HTR-8/SVneo (cell line): ENCODE data around the gene SCYL1.

Experiments
- DNase-seq: peaks from one replicate; pipeline ENCODE4 v3.0.0; 2011; ENCODE audit warnings: low spot score, mixed read lengths; ENCODE audit not compliant: insufficient read length
- FAIRE-seq: peaks from 2 replicates; lab custom pipeline; 2011; peaks lifted over from hg19 to GRCh38; lab: Jason Lieb, UNC

Gene SCYL1

GRCh38 chr11:65549096-65549495 is 24.2 kb downstream of the SCYL1 start:
- FAIRE-seq (no peak), DNase-seq (no peak)

DNA sequence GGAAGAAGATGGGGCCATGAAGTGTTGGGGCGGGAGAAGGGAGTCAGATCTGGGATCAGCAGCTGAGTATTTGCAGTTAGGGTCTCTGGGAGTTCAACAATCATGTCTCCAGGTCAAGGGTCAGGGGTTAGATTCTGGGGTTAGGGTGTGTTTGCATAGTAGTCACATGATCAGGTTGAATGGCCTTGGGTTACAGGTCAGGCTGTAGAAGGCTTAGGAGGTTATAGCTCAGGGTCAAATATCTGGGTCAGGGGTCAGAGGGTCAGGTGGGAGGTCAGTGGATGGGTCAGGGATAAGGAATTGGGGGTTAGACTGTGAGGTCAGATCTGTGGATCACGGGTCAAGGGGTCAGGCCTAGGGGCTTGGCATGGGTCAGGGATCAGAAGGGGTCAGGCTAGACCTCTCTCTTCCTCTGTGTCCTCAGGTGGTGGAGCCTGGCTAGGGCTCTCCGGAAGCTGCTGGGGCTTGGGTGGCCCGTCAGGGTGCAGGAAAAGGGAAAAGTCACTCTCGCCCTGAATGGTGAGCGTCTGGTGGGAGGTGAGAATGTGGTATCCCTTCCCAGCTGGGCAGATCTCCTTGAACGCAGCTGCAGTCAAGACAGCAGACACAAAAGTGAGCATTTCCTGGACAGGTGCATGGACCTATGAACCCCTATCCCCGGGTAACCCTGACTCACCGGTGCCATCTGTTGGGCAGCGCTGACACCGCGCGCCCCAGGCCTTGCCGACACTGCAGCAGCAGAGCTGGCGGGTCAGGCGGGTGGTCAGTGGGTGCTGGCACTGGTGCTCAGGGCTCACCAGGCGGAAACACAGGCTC is 26.9 kb downstream of the SCYL1 start:
- FAIRE-seq (no peak), DNase-seq (no peak)

GRCh38 chr11:65552388-65552951 is 27.6 kb downstream of the SCYL1 start:
- FAIRE-seq (no peak), DNase-seq (no peak)

DNA sequence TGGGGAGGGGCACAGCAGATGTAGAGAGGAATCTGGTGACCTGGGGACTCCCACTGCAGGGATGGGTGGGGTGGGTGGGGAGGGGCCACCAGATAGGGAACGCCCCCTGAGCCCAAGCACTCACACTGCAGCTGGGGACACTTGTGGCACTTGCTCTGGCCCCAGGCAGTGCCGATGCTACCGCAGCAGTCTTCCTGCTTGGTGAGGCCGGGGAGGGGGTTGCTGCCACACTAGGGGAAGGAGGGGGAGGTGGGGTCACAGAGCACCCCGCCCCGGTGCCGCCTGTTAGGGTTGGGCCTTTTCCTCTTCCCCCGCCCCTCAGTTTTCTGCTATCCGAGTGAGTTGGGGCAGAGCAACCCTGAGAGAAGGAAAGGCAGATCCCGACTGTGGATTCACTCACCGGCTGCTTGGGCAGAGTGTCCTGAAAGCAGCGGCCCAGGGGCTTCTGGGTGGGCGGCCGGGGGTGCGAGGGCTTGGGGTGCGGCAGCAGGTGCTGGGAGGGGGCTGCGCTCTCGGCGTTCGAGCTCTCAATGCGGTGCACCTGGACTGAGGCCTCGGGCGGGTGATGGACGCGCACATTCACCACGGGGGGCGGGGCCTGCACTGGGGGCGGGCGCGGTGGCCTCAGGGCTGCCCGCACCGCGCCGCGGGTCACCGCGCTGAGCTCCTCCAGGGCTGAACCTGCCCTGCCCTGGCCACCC is 28.6 kb downstream of the SCYL1 start:
- DNase-seq (no peak), FAIRE-seq (no peak)

- DNase-seq (no peak), FAIRE-seq (no peak)
Observed at GRCh38 chr11:65554057-65554818, 29.4 kb downstream of the SCYL1 start.

DNA sequence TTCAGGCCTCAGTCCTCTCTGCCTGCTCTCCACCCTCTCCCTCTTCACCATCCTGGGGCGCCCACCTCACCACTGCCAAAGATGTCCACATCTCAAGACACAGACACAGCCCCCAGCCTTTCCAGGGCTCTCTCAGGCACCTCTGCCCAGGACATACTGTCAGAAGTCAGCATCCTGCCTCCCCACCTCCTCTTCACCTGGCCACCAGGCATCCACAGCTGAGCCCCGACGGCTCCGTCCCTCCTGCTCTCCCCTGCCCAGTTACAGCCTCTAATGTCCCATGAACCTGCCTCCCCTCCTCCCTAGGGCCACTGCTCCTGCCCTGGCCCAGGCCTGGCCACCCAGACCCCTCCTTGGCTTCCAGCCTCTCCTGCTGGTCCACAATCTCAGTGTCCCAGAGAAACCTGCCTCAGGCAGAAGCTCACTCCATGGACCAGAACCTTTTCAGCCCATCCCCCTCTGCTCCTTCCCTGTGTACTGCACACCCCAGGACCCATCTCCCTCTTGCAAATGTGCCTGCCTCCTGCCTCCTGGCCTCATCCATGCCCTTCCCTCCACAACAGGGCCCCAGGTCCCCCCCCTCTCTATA is 30.1 kb downstream of the SCYL1 start:
- FAIRE-seq: no peak
- no peak for DNase-seq

DNA sequence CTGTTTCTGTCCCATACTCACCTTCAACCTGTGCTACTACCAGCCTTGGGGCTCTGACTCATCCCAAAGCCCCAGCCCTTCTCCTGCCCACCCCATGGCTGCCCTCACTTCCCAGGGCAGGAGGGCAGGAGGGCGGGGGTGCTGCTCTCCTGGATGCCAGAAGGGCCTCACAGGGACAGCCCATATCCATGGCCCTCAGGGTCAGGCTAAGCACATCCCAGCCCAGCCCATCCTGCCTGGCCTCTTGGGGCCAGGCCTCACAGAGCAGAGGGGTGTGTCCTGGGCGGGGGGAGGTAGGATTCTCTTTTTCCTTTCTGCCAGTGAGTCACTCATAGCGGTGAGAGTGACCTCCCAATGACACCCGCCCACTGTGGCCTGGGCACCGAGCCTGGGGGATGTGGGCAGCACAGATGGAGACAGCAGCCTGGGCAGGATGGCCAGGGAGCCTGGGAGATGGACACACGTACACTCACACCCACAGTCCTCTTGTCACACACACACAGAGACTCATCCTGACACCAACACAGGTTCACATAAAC is 30.9 kb downstream of the SCYL1 start:
- peak; percentile 94 for DNase-seq
- peak; percentile 98 for FAIRE-seq

DNA sequence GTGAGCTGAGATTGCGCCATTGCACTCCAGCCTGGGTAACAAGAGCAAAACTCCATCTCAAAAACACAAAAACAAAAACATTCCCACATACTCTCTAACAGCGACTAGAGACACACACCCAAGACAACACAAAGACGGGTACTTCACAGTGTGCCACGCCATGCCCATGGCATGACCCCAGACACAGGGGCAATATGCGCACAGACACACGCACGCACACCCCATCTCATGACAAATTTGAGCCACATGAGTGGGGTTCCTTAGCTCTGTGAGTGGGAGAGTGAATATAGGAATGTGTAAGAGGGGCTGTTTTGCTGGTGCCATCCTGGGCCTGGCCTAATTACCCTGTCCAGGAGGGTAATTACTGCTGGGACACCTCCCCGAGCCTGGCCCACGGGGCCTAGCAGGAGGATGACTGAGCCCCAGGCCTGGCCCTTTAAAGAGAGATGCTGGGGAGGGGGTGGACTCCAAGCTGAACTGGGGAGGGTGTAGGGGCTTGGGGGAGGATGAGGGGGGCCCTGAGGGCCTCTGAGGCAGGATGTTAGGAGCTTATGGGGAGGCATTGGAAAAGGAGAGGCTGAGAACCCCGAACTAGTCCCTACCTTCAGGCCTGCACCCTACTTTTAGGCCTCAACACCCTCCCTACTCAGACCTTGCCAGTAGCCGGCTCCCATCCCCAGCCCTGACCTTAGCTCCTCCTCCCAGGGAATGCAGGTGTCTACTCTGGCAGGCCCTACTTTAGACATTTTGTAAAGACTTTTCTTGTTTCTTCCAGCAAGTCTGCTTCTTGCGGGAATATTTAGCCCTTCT is 31.8 kb downstream of the SCYL1 start:
- no peak for DNase-seq
- FAIRE-seq: no peak

GRCh38 chr11:65557280-65558001 is 32.6 kb downstream of the SCYL1 start:
- DNase-seq: no peak
- peak; percentile 69 for FAIRE-seq

DNA sequence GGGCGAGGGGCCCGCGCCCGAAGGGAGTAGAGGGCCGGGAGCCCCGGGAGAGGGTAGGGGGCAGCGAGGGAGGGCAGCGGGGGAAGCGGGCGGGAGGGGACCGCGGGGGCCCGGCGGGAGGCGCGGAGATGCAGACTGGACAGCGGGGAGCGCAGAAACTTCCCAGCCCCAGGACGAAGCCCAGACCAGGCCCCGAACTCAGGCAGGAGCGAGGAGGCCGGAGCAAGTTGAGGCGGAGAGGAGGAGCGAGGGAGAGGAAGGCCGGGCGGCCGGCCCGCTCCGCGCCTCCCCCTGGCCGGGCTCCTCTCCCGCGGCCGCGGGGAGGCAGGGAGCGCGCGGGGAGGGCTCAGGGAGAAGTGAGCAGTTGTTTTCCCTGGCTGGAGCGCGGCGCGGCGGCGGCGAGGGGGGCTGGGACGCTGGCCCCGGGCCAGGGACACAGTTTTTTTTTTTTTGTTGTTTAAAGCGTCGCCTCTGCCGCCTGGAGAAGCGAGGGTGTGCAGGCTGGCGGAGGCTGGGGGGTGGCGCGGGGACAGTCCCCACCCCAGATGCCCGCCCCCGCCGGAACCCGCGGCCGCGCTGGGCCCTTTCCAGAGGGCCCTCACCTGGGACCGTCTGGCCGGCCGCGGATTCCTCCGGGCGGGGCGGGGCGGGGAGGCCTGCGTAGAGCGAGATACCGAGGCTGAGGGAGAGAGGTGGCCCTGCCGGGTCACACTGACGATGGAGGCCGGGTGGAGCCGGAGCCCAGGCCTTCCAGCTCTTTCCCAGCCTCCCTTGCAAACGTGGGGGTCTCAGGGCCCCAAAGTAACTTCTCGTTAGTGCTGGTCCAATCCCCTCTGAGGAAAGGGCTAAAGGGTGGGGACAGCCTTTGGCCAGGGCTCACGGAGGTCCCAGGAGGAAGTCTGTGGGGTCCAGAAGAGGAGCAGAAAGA is 33.4 kb downstream of the SCYL1 start, which contains the start of gene LTBP3:
Gene LTBP3 (minus strand): TSS at position 358 of the 928 bp plus-strand sequence. CDS start 400 bp downstream, outside the sequence.
- DNase-seq: peak; percentile 62
- FAIRE-seq: no peak

GRCh38 chr11:65558930-65559509 is 34.1 kb downstream of the SCYL1 start:
- DNase-seq (no peak), FAIRE-seq (no peak)

GRCh38 chr11:65559535-65559934 is 34.7 kb downstream of the SCYL1 start:
- FAIRE-seq (no peak), DNase-seq (no peak)

- peak; percentile 86 for FAIRE-seq
Observed at GRCh38 chr11:65559951-65560537, 35.2 kb downstream of the SCYL1 start.

GRCh38 chr11:65560555-65561418 is 35.9 kb downstream of the SCYL1 start:
- FAIRE-seq: peak; percentile 93
- peak; percentile 90 for DNase-seq

More at GRCh38 chr11:65559951-65560537, 35.2 kb downstream of the SCYL1 start:
- peak; percentile 74 for DNase-seq

GRCh38 chr11:65562020-65562419 is 37.1 kb downstream of the SCYL1 start:
- FAIRE-seq (no peak), DNase-seq (no peak)

DNA sequence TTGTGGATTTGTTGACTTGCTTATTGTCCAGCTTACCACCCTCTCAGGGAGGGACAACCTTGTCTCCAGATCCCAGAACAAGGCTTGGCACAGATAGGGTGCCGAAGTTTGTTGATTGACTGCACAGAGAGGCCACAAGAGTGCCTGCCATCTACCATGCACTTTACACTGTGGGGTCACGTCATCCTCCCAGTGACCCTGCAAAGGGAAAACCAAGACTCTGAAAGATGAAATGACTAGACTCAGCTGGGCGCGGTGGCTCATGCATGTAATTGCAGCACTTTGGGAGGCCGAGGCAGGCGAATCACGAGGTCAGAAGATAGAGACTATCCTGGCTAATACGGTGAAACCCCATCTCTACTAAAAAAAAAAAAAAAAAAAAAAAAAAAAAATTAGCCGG is 37.9 kb downstream of the SCYL1 start:
- DNase-seq (no peak), FAIRE-seq (no peak)
